HepG2 (cell line): Measurements from ENCODE around the gene ATRX. TPM values are rescaled to one million over a fixed set of nuclear protein-coding genes. Genes with fewer than 3 reads are reported as not detected.
A peak's percentile ranks its signal among the peaks of the same experiment; 100 is the strongest.
"Not testable (repeated sequence)": the region's sequence is repeated elsewhere in the genome, so short reads cannot be mapped to it uniquely, and the experiment has no call there.

Experiments used
- ATAC-seq: fragments of 200-7000 bp; cut with Tn5 transposase; 3 replicates; pipeline ENCODE4 v1.9.1; 2020; ENCODE audit warnings: mild to moderate bottlenecking, moderate library complexity
- BruUV-seq: library from RNA; stranded (reverse); fragments of 400-500 nt; replicated peaks from 2 replicates; lab custom pipeline; 2021; lab: Mats Ljungman, UMichigan
- CTCF ChIA-PET: fragments of 300-600 bp; formaldehyde crosslinking; extraction: SDS; loops from one replicate; lab custom pipeline; 2021; ENCODE audit warnings: low total read pairs, inconsistent platforms, low intra/inter-chr PET ratio; lab: Yijun Ruan, JAX
- POLR2A ChIA-PET: fragments of 350-600 bp; sonication (Branson Sonifier 250); formaldehyde crosslinking; loops from one replicate; lab custom pipeline; 2020; ENCODE audit warnings: antibody characterized with exemption, inconsistent platforms; lab: Yijun Ruan, JAX
- DNase-seq: peaks from one replicate; pipeline ENCODE4 v3.0.0-alpha.2; 2015; ENCODE audit warnings: low spot score
- FAIRE-seq: peaks from 3 replicates; lab custom pipeline; 2011; peaks lifted over from hg19 to GRCh38; lab: Jason Lieb, UNC
- H2AFZ ChIP-seq: one replicate; pipeline ENCODE4 v1.6.1; 2011; ENCODE audit warnings: low read length, inconsistent platforms
- H3K27ac ChIP-seq: fragments of 300-600 bp; 3 replicates; pipeline ENCODE4 v1.8.0; 2011; ENCODE audit warnings: mixed run types, mild to moderate bottlenecking, mixed read lengths, low read length, inconsistent platforms; ENCODE audit not compliant: insufficient read depth; ENCODE audit errors: extremely low read length
- H3K27me3 ChIP-seq, 2 experiments: fragments of 200-600 bp in 1 of 2; 2 replicates in 1 of 2; 3 replicates in 1 of 2; pipeline versions ENCODE4 v1.6.0 to v1.8.0; 2011; ENCODE audit warnings: low read length in 2 of 2, mild to moderate bottlenecking in 2 of 2, moderate library complexity in 2 of 2, inconsistent platforms in 1 of 2; ENCODE audit not compliant: insufficient read depth in 2 of 2, control insufficient read depth in 1 of 2
- H3K36me3 ChIP-seq, 2 experiments: fragments of 200-600 bp in 1 of 2; replicated peaks in 1 of 2; 2 replicates in 1 of 2; 3 replicates in 1 of 2; pipeline versions ENCODE4 v1.5.1 to v1.8.0; 2011; ENCODE audit warnings: low read length in 2 of 2, inconsistent platforms in 1 of 2; ENCODE audit not compliant: insufficient read depth in 2 of 2, control insufficient read depth in 1 of 2
- H3K4me1 ChIP-seq: 2 replicates; pipeline ENCODE4 v1.5.1; 2012; ENCODE audit warnings: low read length, inconsistent platforms; ENCODE audit not compliant: insufficient read depth
- H3K4me2 ChIP-seq: 2 replicates; pipeline ENCODE4 v1.6.0; 2011; ENCODE audit warnings: low read depth, low read length, inconsistent platforms
- H3K4me3 ChIP-seq, 3 experiments: fragments of 200-600 bp in 1 of 3; sonication (generic), shearing (Covaris generic) in 1 of 3; replicated peaks in 1 of 3; 2 replicates each; pipeline ENCODE4 v1.5.1; 2011 to 2016; ENCODE audit warnings: low read length in 3 of 3, inconsistent platforms in 2 of 3, low read depth in 2 of 3, mild to moderate bottlenecking in 2 of 3, control low read depth in 1 of 3, mixed read lengths in 1 of 3; ENCODE audit not compliant: insufficient read depth in 1 of 3
- H3K79me2 ChIP-seq: one replicate; pipeline ENCODE4 v1.6.1; 2011; ENCODE audit warnings: low read length, inconsistent platforms; ENCODE audit not compliant: insufficient read depth
- H3K9ac ChIP-seq: 2 replicates; pipeline ENCODE4 v1.6.0; 2011; ENCODE audit warnings: mild to moderate bottlenecking, low read depth, low read length, inconsistent platforms; ENCODE audit not compliant: insufficient read depth
- H3K9me3 ChIP-seq: 2 replicates; pipeline ENCODE4 v1.5.1; 2012; ENCODE audit warnings: mild to moderate bottlenecking, low read length
- H4K20me1 ChIP-seq: 2 replicates; pipeline ENCODE4 v1.6.0; 2011; ENCODE audit warnings: inconsistent platforms, mild to moderate bottlenecking, low read length, moderate library complexity; ENCODE audit not compliant: insufficient read depth
- GATAD2A ChIP-seq: IDR thresholded peaks from 2 replicates; pipeline ENCODE4 v1.6.1; 2016
- HOXA5 ChIP-seq: sonication (generic); formaldehyde crosslinking; IDR thresholded peaks from 2 replicates; pipeline ENCODE4 v1.4.0; 2020; ENCODE audit warnings: missing genetic modification reagents
- MED1 ChIP-seq: sonication (generic); formaldehyde crosslinking; IDR thresholded peaks from 2 replicates; pipeline ENCODE4 v1.4.0; 2020; ENCODE audit warnings: missing genetic modification reagents
- ZNF574 ChIP-seq: sonication (generic); formaldehyde crosslinking; IDR thresholded peaks from 2 replicates; pipeline ENCODE4 v1.4.0; 2020; ENCODE audit warnings: missing genetic modification reagents
- ZNF724P ChIP-seq: sonication (generic); formaldehyde crosslinking; IDR thresholded peaks from 2 replicates; pipeline ENCODE4 v1.8.0; 2022; ENCODE audit warnings: missing genetic modification reagents, borderline replicate concordance
- WGBS: methylation state at CpG from one replicate; pipeline ENCODE4 v1.1.6; 2017; ENCODE audit warnings: low lambda C conversion rate; 5-methylcytosine and 5-hydroxymethylcytosine counted together
- in situ Hi-C: cut with HindIII; loops from 2 replicates; pipeline ENCODE4 v1.10.0; 2017; ENCODE audit warnings: low pct_unique_long_range_greater_than_20kb; ENCODE audit not compliant: extremely low pct_ligation_motif_present
- intact Hi-C: fragments of 100-400 bp; cut with micrococcal nuclease; formaldehyde crosslinking; loops from one replicate; pipeline ENCODE4 v1.10.0; 2022; ENCODE audit not compliant: unreplicated experiment
- polyA plus RNA-seq, 8 experiments: library from polyadenylated mRNA; depleted of rRNA in 3 of 8; stranded (reverse) in 7 of 8; unstranded in 1 of 8; fragments of >200 nt; fragmentation: Illumina TruSeq in 4 of 8; extraction: Trizol in 4 of 8; gene quantifications; 2 replicates each; pipeline versions ENCODE4 v1.2.1 to v1.2.3, GENCODE V29; 2011 to 2016; ENCODE audit warnings: low read depth in 4 of 8, missing spikeins in 1 of 8, mixed read lengths in 1 of 8; ENCODE audit not compliant: insufficient read depth in 1 of 8
- total RNA-seq, 5 experiments: library from RNA; depleted of rRNA; stranded (reverse); fragments of >200 nt; fragmentation: Illumina TruSeq; extraction: Trizol; gene quantifications; 2 replicates each; pipeline ENCODE4 v1.2.3, GENCODE V29; 2016; ENCODE audit warnings: low read depth in 1 of 5
- TF ChIP-seq, protein P1 (sequence below): sonication (generic); formaldehyde crosslinking; conservative IDR thresholded peaks from 2 replicates; pipeline ENCODE4 v1.4.0; 2020; ENCODE audit warnings: mild to moderate bottlenecking, missing genetic modification reagents, moderate library complexity
- TF ChIP-seq, protein P2 (sequence below): sonication (generic); IDR thresholded peaks from 2 replicates; pipeline ENCODE4 v1.6.1; 2016; ENCODE audit warnings: low read depth, borderline replicate concordance

Gene ATRX
- total and polyA plus RNA-seq, 2 of the 13 experiments (the other 11 are each of a cell fraction or from before 2014, with no cell fraction given), result 26.1 to 44.5 TPM

- TF ChIP-seq ZNF574 (CRISPR knock-in tag) (no peak), HOXA5 (no peak), GATAD2A (CRISPR knock-in tag) (peak; percentile 25; the same call in 1 of the 2 replicates), ZNF724P (CRISPR knock-in tag) (no peak), MED1 (CRISPR knock-in tag) (no peak)
- TF ChIP-seq, protein P1, sequence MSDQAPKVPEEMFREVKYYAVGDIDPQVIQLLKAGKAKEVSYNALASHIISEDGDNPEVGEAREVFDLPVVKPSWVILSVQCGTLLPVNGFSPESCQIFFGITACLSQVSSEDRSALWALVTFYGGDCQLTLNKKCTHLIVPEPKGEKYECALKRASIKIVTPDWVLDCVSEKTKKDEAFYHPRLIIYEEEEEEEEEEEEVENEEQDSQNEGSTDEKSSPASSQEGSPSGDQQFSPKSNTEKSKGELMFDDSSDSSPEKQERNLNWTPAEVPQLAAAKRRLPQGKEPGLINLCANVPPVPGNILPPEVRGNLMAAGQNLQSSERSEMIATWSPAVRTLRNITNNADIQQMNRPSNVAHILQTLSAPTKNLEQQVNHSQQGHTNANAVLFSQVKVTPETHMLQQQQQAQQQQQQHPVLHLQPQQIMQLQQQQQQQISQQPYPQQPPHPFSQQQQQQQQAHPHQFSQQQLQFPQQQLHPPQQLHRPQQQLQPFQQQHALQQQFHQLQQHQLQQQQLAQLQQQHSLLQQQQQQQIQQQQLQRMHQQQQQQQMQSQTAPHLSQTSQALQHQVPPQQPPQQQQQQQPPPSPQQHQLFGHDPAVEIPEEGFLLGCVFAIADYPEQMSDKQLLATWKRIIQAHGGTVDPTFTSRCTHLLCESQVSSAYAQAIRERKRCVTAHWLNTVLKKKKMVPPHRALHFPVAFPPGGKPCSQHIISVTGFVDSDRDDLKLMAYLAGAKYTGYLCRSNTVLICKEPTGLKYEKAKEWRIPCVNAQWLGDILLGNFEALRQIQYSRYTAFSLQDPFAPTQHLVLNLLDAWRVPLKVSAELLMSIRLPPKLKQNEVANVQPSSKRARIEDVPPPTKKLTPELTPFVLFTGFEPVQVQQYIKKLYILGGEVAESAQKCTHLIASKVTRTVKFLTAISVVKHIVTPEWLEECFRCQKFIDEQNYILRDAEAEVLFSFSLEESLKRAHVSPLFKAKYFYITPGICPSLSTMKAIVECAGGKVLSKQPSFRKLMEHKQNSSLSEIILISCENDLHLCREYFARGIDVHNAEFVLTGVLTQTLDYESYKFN (CRISPR knock-in tag), result no peak; the same call in 1 of the 2 replicates
- TF ChIP-seq, protein P2, sequence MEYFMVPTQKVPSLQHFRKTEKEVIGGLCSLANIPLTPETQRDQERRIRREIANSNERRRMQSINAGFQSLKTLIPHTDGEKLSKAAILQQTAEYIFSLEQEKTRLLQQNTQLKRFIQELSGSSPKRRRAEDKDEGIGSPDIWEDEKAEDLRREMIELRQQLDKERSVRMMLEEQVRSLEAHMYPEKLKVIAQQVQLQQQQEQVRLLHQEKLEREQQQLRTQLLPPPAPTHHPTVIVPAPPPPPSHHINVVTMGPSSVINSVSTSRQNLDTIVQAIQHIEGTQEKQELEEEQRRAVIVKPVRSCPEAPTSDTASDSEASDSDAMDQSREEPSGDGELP, result peak; percentile 64; the same call in 1 of the 2 replicates
These were observed 54.1 kb downstream of the ATRX start (continued) for GRCh38 chrX:77731821-77732419.

DNA sequence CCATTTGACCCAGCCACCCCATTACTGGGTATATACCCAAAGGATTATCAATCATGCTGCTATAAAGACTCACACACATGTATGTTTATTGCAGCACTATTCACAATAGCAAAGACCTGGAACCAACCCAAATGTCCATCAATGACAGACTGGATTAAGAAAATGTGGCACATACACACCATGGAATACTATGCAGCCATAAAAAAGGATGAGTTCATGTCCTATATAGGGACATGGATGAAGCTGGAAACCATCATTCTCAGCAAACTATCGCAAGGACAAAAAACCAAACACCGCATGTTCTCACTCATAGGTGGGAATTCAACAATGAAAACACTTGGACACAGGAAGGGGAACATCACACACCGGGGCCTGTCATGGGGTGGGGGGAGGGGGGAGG lies 59.9 kb downstream of the ATRX start:
- intact Hi-C loops, H3K4me2 ChIP-seq, ATAC-seq, H4K20me1 ChIP-seq, H3K36me3 ChIP-seq, BruUV-seq, DNase-seq, H3K4me1 ChIP-seq, FAIRE-seq, H3K27ac ChIP-seq, H3K9me3 ChIP-seq, H3K27me3 ChIP-seq, POLR2A ChIA-PET, CTCF ChIA-PET, H3K9ac ChIP-seq, H2AFZ ChIP-seq, H3K4me3 ChIP-seq, in situ Hi-C loops: not testable (repeated sequence)
- H3K79me2 ChIP-seq, result peaks cover 51% of the 10 kb centered on the region
- 98% methylated on average over 3 of the region's 3 CpGs for WGBS
